ENCODE data around the gene DIP2B. TPM values are rescaled to one million over a fixed set of nuclear protein-coding genes. Genes with fewer than 3 reads are reported as not detected.

The DIP2B gene
- total RNA-seq, 5 donors from 2014 or later (not counting 1 experiment from before 2014, with no cell fraction given): 27.5 to 46.0 (median 29.6) TPM

- H3K36me3 ChIP-seq (ENCODE audit: control insufficient read depth in 2 of 2, extremely low read depth in 1 of 2, insufficient read depth in 1 of 2, low read length in 1 of 2): peaks cover 0 to 4% of the 10 kb centered on the region in 2 donors
- no peaks in the 10 kb centered on the region for H3K9me3 ChIP-seq
- Mint-ChIP-seq H3K4me1 (peaks cover 22 to 30% (median 29%) of the 10 kb centered on the region in 3 donors), H3K27ac (no peak overlapping the region), H3K4me3 (no peak overlapping the region), H3K27me3 (no peaks in the 10 kb centered on the region), H3K36me3 (peaks cover 13% of the 10 kb centered on the region), H3K9me3 (no peaks in the 10 kb centered on the region)
- peak overlapping the region; percentile 84 for H3K27ac ChIP-seq (ENCODE audit: low read length)
- H3K4me1 ChIP-seq (ENCODE audit: control insufficient read depth in 1 of 2, extremely low read depth in 1 of 2, insufficient read depth in 2 of 2, low read length in 2 of 2): peaks cover 27 to 30% of the 10 kb centered on the region in 2 experiments
- no peak overlapping the region for H3K4me3 ChIP-seq (ENCODE audit: control insufficient read depth in 1 of 2, extremely low read depth in 1 of 2, low read length in 1 of 2)
- no peak for ATAC-seq (replicated peaks in 1 of 4)
- POLR2A ChIA-PET: interaction anchor here in 1 of 2 donors (0.7 kb wide), 1 partner anchor 12 kb away, joined by 5 read pairs; no protein-coding TSS in a partner anchor
- H3K27me3 ChIP-seq (replicated peaks in 1 of 2; ENCODE audit: control insufficient read depth in 2 of 2, extremely low read depth in 1 of 2, insufficient read depth in 2 of 2, low read length in 1 of 2): no peaks in the 10 kb centered on the region
- no peak for DNase-seq
- CTCF ChIA-PET: interaction anchor here in 1 of 2 donors (0.7 kb wide), 2 partner anchors 28 to 59 kb away, joined by 3 to 5 read pairs; no protein-coding TSS in a partner anchor
Measured at GRCh38 chr12:50533971-50534370, 29.2 kb downstream of the DIP2B start.

GRCh38 chr12:50536831-50537537, 32.2 kb downstream of the DIP2B start:
- Mint-ChIP-seq H3K27ac (peak overlapping the region; percentile 3 to 49), H3K36me3 (peaks cover 13% of the 10 kb centered on the region), H3K4me1 (peaks cover 22 to 31% (median 31%) of the 10 kb centered on the region in 3 donors), H3K9me3 (no peaks in the 10 kb centered on the region), H3K4me3 (peak overlapping the region in 1 of 3 donors; percentile 1), H3K27me3 (no peaks in the 10 kb centered on the region)
- DNase-seq: no peak
- no peaks in the 10 kb centered on the region for H3K9me3 ChIP-seq
- ChIA-PET CTCF (interaction anchor here in 1 of 2 donors (0.8 kb wide), 1 partner anchor 29 kb away, joined by 5 read pairs; no protein-coding TSS in a partner anchor), POLR2A (no interaction called here)
- H3K4me1 ChIP-seq (ENCODE audit: control insufficient read depth in 1 of 2, extremely low read depth in 1 of 2, insufficient read depth in 2 of 2, low read length in 2 of 2): peaks cover 16 to 18% of the 10 kb centered on the region in 2 experiments
- H3K27me3 ChIP-seq (replicated peaks in 1 of 2; ENCODE audit: control insufficient read depth in 2 of 2, extremely low read depth in 1 of 2, insufficient read depth in 2 of 2, low read length in 1 of 2): no peaks in the 10 kb centered on the region
- no peak overlapping the region for H3K4me3 ChIP-seq (ENCODE audit: control insufficient read depth in 1 of 2, extremely low read depth in 1 of 2, low read length in 1 of 2)
- WGBS (ENCODE audit: insufficient coverage): 100% methylated on average over 1 of the region's 4 CpGs
- no peak overlapping the region for H3K27ac ChIP-seq (ENCODE audit: low read length)
- H3K36me3 ChIP-seq (ENCODE audit: control insufficient read depth in 2 of 2, extremely low read depth in 1 of 2, insufficient read depth in 1 of 2, low read length in 1 of 2): peaks cover 0 to 4% of the 10 kb centered on the region in 2 donors
- ATAC-seq (replicated peaks in 1 of 4): no peak

GRCh38 chr12:50537538-50537919, 32.7 kb downstream of the DIP2B start:
- Mint-ChIP-seq H3K9me3 (no peaks in the 10 kb centered on the region), H3K27me3 (no peaks in the 10 kb centered on the region), H3K36me3 (peaks cover 13% of the 10 kb centered on the region), H3K27ac (peak overlapping the region; percentile 3 to 16), H3K4me1 (peaks cover 25 to 35% (median 34%) of the 10 kb centered on the region in 3 donors), H3K4me3 (peak overlapping the region in 1 of 3 donors; percentile 1)
- ATAC-seq (replicated peaks in 1 of 4) (no peak), DNase-seq (no peak)
- ChIA-PET POLR2A (no interaction called here), CTCF (interaction anchor here in 1 of 2 donors (0.8 kb wide), 1 partner anchor 29 kb away, joined by 5 read pairs; no protein-coding TSS in a partner anchor)
- H3K36me3 ChIP-seq (ENCODE audit: control insufficient read depth in 2 of 2, extremely low read depth in 1 of 2, insufficient read depth in 1 of 2, low read length in 1 of 2): peaks cover 0 to 4% of the 10 kb centered on the region in 2 donors
- no peaks in the 10 kb centered on the region for H3K27me3 ChIP-seq (replicated peaks in 1 of 2; ENCODE audit: control insufficient read depth in 2 of 2, extremely low read depth in 1 of 2, insufficient read depth in 2 of 2, low read length in 1 of 2)
- H3K27ac ChIP-seq (ENCODE audit: low read length): no peak overlapping the region
- H3K4me3 ChIP-seq (ENCODE audit: control insufficient read depth in 1 of 2, extremely low read depth in 1 of 2, low read length in 1 of 2): no peak overlapping the region
- H3K4me1 ChIP-seq (ENCODE audit: control insufficient read depth in 1 of 2, extremely low read depth in 1 of 2, insufficient read depth in 2 of 2, low read length in 2 of 2): peaks cover 11 to 14% of the 10 kb centered on the region in 2 experiments
- WGBS (ENCODE audit: insufficient coverage): 100% methylated on average over 1 of the region's 1 CpG
- no peaks in the 10 kb centered on the region for H3K9me3 ChIP-seq

- Mint-ChIP-seq H3K36me3 (peaks cover 13% of the 10 kb centered on the region), H3K9me3 (no peaks in the 10 kb centered on the region), H3K27ac (peak overlapping the region in 1 of 2 donors; percentile 50), H3K27me3 (no peaks in the 10 kb centered on the region), H3K4me1 (peaks cover 30 to 41% (median 40%) of the 10 kb centered on the region in 3 donors), H3K4me3 (no peak overlapping the region)
- POLR2A ChIA-PET: no interaction called here
- Histone ChIP-seq H3K4me1 (ENCODE audit: control insufficient read depth in 1 of 2, extremely low read depth in 1 of 2, insufficient read depth in 2 of 2, low read length in 2 of 2) (peaks cover 7 to 8% of the 10 kb centered on the region in 2 experiments), H3K4me3 (ENCODE audit: control insufficient read depth in 1 of 2, extremely low read depth in 1 of 2, low read length in 1 of 2) (no peak overlapping the region), H3K36me3 (ENCODE audit: control insufficient read depth in 2 of 2, extremely low read depth in 1 of 2, insufficient read depth in 1 of 2, low read length in 1 of 2) (peaks cover 0 to 4% of the 10 kb centered on the region in 2 donors), H3K27me3 (replicated peaks in 1 of 2; ENCODE audit: control insufficient read depth in 2 of 2, extremely low read depth in 1 of 2, insufficient read depth in 2 of 2, low read length in 1 of 2) (no peaks in the 10 kb centered on the region), H3K9me3 (no peaks in the 10 kb centered on the region), H3K27ac (ENCODE audit: low read length) (no peak overlapping the region)
- CTCF ChIA-PET: interaction anchor here in 1 of 2 donors (0.5 to 1.7 kb wide), 4 partner anchors 29 to 100 kb away, joined by 3 to 5 read pairs (median 4); partner anchors contain the start of gene DIP2B
- DNase-seq (no peak), ATAC-seq (replicated peaks in 1 of 4) (no peak)
- WGBS (ENCODE audit: insufficient coverage): no CpG with 5 or more reads among the region's 3 CpGs
Measured at GRCh38 chr12:50538182-50538581, 33.4 kb downstream of the DIP2B start.

GRCh38 chr12:50541139-50541538, 36.4 kb downstream of the DIP2B start:
- no peak for ATAC-seq (replicated peaks in 1 of 4)
- Histone ChIP-seq H3K4me1 (ENCODE audit: control insufficient read depth in 1 of 2, extremely low read depth in 1 of 2, insufficient read depth in 2 of 2, low read length in 2 of 2) (peaks cover 2% of the 10 kb centered on the region in 2 experiments), H3K27ac (ENCODE audit: low read length) (no peak overlapping the region), H3K4me3 (ENCODE audit: control insufficient read depth in 1 of 2, extremely low read depth in 1 of 2, low read length in 1 of 2) (no peak overlapping the region), H3K27me3 (replicated peaks in 1 of 2; ENCODE audit: control insufficient read depth in 2 of 2, extremely low read depth in 1 of 2, insufficient read depth in 2 of 2, low read length in 1 of 2) (no peaks in the 10 kb centered on the region), H3K36me3 (ENCODE audit: control insufficient read depth in 2 of 2, extremely low read depth in 1 of 2, insufficient read depth in 1 of 2, low read length in 1 of 2) (peaks cover 0 to 4% of the 10 kb centered on the region in 2 donors), H3K9me3 (no peaks in the 10 kb centered on the region)
- ChIA-PET POLR2A (no interaction called here), CTCF (no interaction called here)
- Mint-ChIP-seq H3K27me3 (no peaks in the 10 kb centered on the region), H3K36me3 (peaks cover 15% of the 10 kb centered on the region), H3K27ac (no peak overlapping the region), H3K4me1 (peaks cover 37 to 43% (median 41%) of the 10 kb centered on the region in 3 donors), H3K4me3 (no peak overlapping the region), H3K9me3 (no peaks in the 10 kb centered on the region)
- DNase-seq: no peak

GRCh38 chr12:50542448-50542847, 37.7 kb downstream of the DIP2B start:
- ChIA-PET POLR2A (no interaction called here), CTCF (no interaction called here)
- Mint-ChIP-seq H3K4me3 (no peak overlapping the region), H3K27me3 (no peaks in the 10 kb centered on the region), H3K27ac (peak overlapping the region; percentile 16 to 39), H3K9me3 (no peaks in the 10 kb centered on the region), H3K36me3 (peaks cover 11% of the 10 kb centered on the region), H3K4me1 (peaks cover 39 to 49% (median 46%) of the 10 kb centered on the region in 3 donors)
- DNase-seq (peak in 1 of 35 experiments; percentile 14), ATAC-seq (replicated peaks in 1 of 4) (peak; percentile 63 to 86 (median 74))
- Histone ChIP-seq H3K9me3 (no peaks in the 10 kb centered on the region), H3K36me3 (ENCODE audit: control insufficient read depth in 2 of 2, extremely low read depth in 1 of 2, insufficient read depth in 1 of 2, low read length in 1 of 2) (peaks cover 0 to under 1% of the 10 kb centered on the region in 2 donors), H3K27me3 (replicated peaks in 1 of 2; ENCODE audit: control insufficient read depth in 2 of 2, extremely low read depth in 1 of 2, insufficient read depth in 2 of 2, low read length in 1 of 2) (no peaks in the 10 kb centered on the region), H3K27ac (ENCODE audit: low read length) (no peak overlapping the region), H3K4me3 (ENCODE audit: control insufficient read depth in 1 of 2, extremely low read depth in 1 of 2, low read length in 1 of 2) (no peak overlapping the region), H3K4me1 (ENCODE audit: control insufficient read depth in 1 of 2, extremely low read depth in 1 of 2, insufficient read depth in 2 of 2, low read length in 2 of 2) (peaks cover 2% of the 10 kb centered on the region in 2 experiments)
- WGBS (ENCODE audit: insufficient coverage): no CpG with 5 or more reads among the region's 1 CpG
